ENCODE data around the gene DUXA. TPM values are rescaled to one million over a fixed set of nuclear protein-coding genes. Genes with fewer than 3 reads are reported as not detected.

DUXA gene
- total RNA-seq (2021) (not detected in 2 replicates), Bru-seq, nascent RNA (percentile 3 among the genes with signal in this experiment), BruChase-seq, experiment 1, labeled RNA remaining after a 2-hour chase (percentile 5 among the genes with signal in this experiment), BruChase-seq, experiment 2, labeled RNA remaining after a 6-hour chase (percentile 4 among the genes with signal in this experiment)
- long read RNA-seq: 0 reads

DNA sequence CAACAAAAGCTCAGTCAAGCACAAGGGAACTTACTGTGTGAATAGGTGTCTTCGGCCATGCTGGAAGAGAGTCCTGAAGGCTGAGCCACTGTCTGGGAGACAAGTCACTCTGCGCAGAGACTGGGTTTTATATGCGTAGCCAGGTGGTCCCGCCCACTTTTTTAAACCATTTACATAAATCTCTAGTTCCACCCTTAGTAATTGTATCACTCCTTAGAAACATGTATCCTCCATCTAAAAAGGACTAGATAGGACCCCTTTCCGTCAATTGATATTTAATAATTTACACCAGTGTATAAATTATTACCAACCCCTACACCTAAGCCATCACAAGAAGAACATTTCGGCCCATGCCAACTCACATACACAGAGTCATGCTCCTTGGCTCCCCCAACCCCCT is at the start of gene DUXA:
Gene DUXA, minus strand, starts transcription at position 101 of the 400 bp plus-strand sequence. Its CDS starts 42 bp downstream, at position 59.
- no peak within 1 kb of the TSS for H2AFZ ChIP-seq
- H3K4me3 ChIP-seq: no peak within 1 kb of the TSS
- peaks cover 12% of the 10 kb centered on the region for H3F3A ChIP-seq (ENCODE audit: insufficient read depth, low read depth)
- ChIA-PET CTCF (no interaction called here), POLR2A (ENCODE audit: unreplicated experiment) (no interaction called here)
- no peak for DNase-seq
- no peak within 1 kb of the TSS for H3K4me2 ChIP-seq
- intact Hi-C loops (cut with micrococcal nuclease; ENCODE audit: unreplicated experiment): no loop called here
- BruUV-seq (replicated peaks): no TSS peak
- H3K9me2 ChIP-seq (ENCODE audit: insufficient read depth): no peaks in the 10 kb centered on the region
- no peaks in the 10 kb centered on the region for H3K36me3 ChIP-seq (ENCODE audit: low read depth)
- H3K27ac ChIP-seq: no peak within 1 kb of the TSS
- peaks cover 12% of the 10 kb centered on the region; the same call in 1 of the 2 replicates for H3K27me3 ChIP-seq (ENCODE audit: insufficient read depth, low read depth)
- TF ChIP-seq EZH2 (IDR thresholded peaks at IDR 0.05; ENCODE audit: low read depth): no peak
- TF ChIP-seq, protein P1, sequence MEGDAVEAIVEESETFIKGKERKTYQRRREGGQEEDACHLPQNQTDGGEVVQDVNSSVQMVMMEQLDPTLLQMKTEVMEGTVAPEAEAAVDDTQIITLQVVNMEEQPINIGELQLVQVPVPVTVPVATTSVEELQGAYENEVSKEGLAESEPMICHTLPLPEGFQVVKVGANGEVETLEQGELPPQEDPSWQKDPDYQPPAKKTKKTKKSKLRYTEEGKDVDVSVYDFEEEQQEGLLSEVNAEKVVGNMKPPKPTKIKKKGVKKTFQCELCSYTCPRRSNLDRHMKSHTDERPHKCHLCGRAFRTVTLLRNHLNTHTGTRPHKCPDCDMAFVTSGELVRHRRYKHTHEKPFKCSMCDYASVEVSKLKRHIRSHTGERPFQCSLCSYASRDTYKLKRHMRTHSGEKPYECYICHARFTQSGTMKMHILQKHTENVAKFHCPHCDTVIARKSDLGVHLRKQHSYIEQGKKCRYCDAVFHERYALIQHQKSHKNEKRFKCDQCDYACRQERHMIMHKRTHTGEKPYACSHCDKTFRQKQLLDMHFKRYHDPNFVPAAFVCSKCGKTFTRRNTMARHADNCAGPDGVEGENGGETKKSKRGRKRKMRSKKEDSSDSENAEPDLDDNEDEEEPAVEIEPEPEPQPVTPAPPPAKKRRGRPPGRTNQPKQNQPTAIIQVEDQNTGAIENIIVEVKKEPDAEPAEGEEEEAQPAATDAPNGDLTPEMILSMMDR (conservative IDR thresholded peaks at IDR 0.05): no peak
- H4K20me1 ChIP-seq (ENCODE audit: insufficient read depth): no peaks in the 10 kb centered on the region
- H3K9me3 ChIP-seq (ENCODE audit: insufficient read depth, low read depth): no peaks in the 10 kb centered on the region
- no peaks in the 10 kb centered on the region for H3K79me2 ChIP-seq (ENCODE audit: low read depth)
- no peaks in the 10 kb centered on the region for H3K4me1 ChIP-seq (replicated peaks; ENCODE audit: insufficient read depth)

- H3F3A ChIP-seq (ENCODE audit: insufficient read depth, low read depth): 0 out of 2 replicates have a peak, but pooled peaks cover 5% of the 10 kb centered on the region
- no peak overlapping the region for H3K4me3 ChIP-seq
- no TSS peak for BruUV-seq (replicated peaks)
- DNase-seq: no peak
- H3K4me1 ChIP-seq (replicated peaks; ENCODE audit: insufficient read depth): no peaks in the 10 kb centered on the region
- H2AFZ ChIP-seq: no peak overlapping the region
- no peaks in the 10 kb centered on the region for H3K9me2 ChIP-seq (ENCODE audit: insufficient read depth)
- H3K79me2 ChIP-seq (ENCODE audit: low read depth): 0 out of 2 replicates have a peak, but pooled peaks cover 4% of the 10 kb centered on the region
- H3K4me2 ChIP-seq: no peak overlapping the region
- no peak overlapping the region for H3K27ac ChIP-seq
- no peaks in the 10 kb centered on the region for H3K9me3 ChIP-seq (ENCODE audit: insufficient read depth, low read depth)
- intact Hi-C loops (cut with micrococcal nuclease; ENCODE audit: unreplicated experiment): no loop called here
- no peak for TF ChIP-seq EZH2 (IDR thresholded peaks at IDR 0.05; ENCODE audit: low read depth)
- TF ChIP-seq, protein P1 (conservative IDR thresholded peaks at IDR 0.05): no peak
- H4K20me1 ChIP-seq (ENCODE audit: insufficient read depth): peaks cover 15% of the 10 kb centered on the region
- CTCF ChIA-PET: no interaction called here
- POLR2A ChIA-PET (ENCODE audit: unreplicated experiment): no interaction called here
- no peaks in the 10 kb centered on the region for H3K27me3 ChIP-seq (ENCODE audit: insufficient read depth, low read depth)
- H3K36me3 ChIP-seq (ENCODE audit: low read depth): peaks cover 43% of the 10 kb centered on the region
Observed at GRCh38 chr19:57212109-57212508, 44.8 kb upstream of the DUXA start.

GRCh38 chr19:57210381-57210780 is 43.1 kb upstream of the DUXA start:
- intact Hi-C loops (cut with micrococcal nuclease; ENCODE audit: unreplicated experiment): no loop called here
- POLR2A ChIA-PET (ENCODE audit: unreplicated experiment): no interaction called here
- BruUV-seq (replicated peaks): no TSS peak
- Histone ChIP-seq H3K4me2 (no peak overlapping the region), H3K9me3 (ENCODE audit: insufficient read depth, low read depth) (no peaks in the 10 kb centered on the region), H3K4me1 (replicated peaks; ENCODE audit: insufficient read depth) (no peaks in the 10 kb centered on the region), H4K20me1 (ENCODE audit: insufficient read depth) (peaks cover 3% of the 10 kb centered on the region), H3K79me2 (ENCODE audit: low read depth) (0 out of 2 replicates have a peak, but pooled peaks cover 4% of the 10 kb centered on the region), H3K4me3 (no peak overlapping the region), H3K36me3 (ENCODE audit: low read depth) (peaks cover 49% of the 10 kb centered on the region), H3K27me3 (ENCODE audit: insufficient read depth, low read depth) (no peaks in the 10 kb centered on the region), H3K27ac (no peak overlapping the region), H3F3A (ENCODE audit: insufficient read depth, low read depth) (0 out of 2 replicates have a peak, but pooled peaks cover 5% of the 10 kb centered on the region), H3K9me2 (ENCODE audit: insufficient read depth) (no peaks in the 10 kb centered on the region), H2AFZ (no peak overlapping the region)
- CTCF ChIA-PET: no interaction called here
- no peak for DNase-seq
- TF ChIP-seq, protein P1 (conservative IDR thresholded peaks at IDR 0.05): no peak
- no peak for TF ChIP-seq EZH2 (IDR thresholded peaks at IDR 0.05; ENCODE audit: low read depth)

Measured in PC-9 (cell line).